ENCODE data around the gene CFAP65.

The CFAP65 gene

GRCh38 chr2:219003979-219004378 lies 37.3 kb downstream of the CFAP65 start:
- no peak for FAIRE-seq

- FAIRE-seq, result no peak
These were observed 38.1 kb downstream of the CFAP65 start for GRCh38 chr2:219003267-219003634.

- FAIRE-seq, result no peak
These were observed 38.7 kb downstream of the CFAP65 start for GRCh38 chr2:219002395-219003266.

- no peak for FAIRE-seq
These were observed 39.5 kb downstream of the CFAP65 start for GRCh38 chr2:219001577-219002394.

- FAIRE-seq, result no peak
These were observed 40.2 kb downstream of the CFAP65 start for GRCh38 chr2:219001100-219001576.

- no peak for FAIRE-seq
These were observed 40.8 kb downstream of the CFAP65 start for GRCh38 chr2:219000569-219000960.

GRCh38 chr2:218999881-219000568 lies 41.3 kb downstream of the CFAP65 start:
- no peak for FAIRE-seq

GRCh38 chr2:218999021-218999880 lies 42.1 kb downstream of the CFAP65 start:
- no peak for FAIRE-seq

- no peak for FAIRE-seq
These were observed 42.8 kb downstream of the CFAP65 start for GRCh38 chr2:218998414-218999002.

GRCh38 chr2:218997731-218998130 lies 43.6 kb downstream of the CFAP65 start:
- FAIRE-seq, result no peak

GRCh38 chr2:218996937-218997336 lies 44.4 kb downstream of the CFAP65 start:
- FAIRE-seq, result no peak

GRCh38 chr2:218995972-218996711 lies 45.2 kb downstream of the CFAP65 start:
- no peak for FAIRE-seq

GRCh38 chr2:218995561-218995960 lies 45.8 kb downstream of the CFAP65 start:
- no peak for FAIRE-seq

GRCh38 chr2:218993345-218994315 lies 47.7 kb downstream of the CFAP65 start, which contains the start of gene CRYBA2:
TSS of gene CRYBA2 (minus strand) at chr2:218993422. CDS start at chr2:218993176, 246 bp downstream.
- FAIRE-seq, result no peak

- no peak for FAIRE-seq
These were observed 48.5 kb downstream of the CFAP65 start for GRCh38 chr2:218992703-218993344.

- FAIRE-seq, result no peak
These were observed 49.1 kb downstream of the CFAP65 start for GRCh38 chr2:218992196-218992595.

GRCh38 chr2:218991674-218992168 lies 49.6 kb downstream of the CFAP65 start:
- FAIRE-seq, result no peak

- FAIRE-seq, result no peak
These were observed 50.7 kb downstream of the CFAP65 start for GRCh38 chr2:218990612-218991011.

- FAIRE-seq, result no peak
These were observed 51.3 kb downstream of the CFAP65 start for GRCh38 chr2:218990052-218990451.

Measured in A204.1 (cell line).